ENCODE measurements around the gene TSN. TPM values are rescaled to one million over a fixed set of nuclear protein-coding genes. Genes with fewer than 3 reads are reported as not detected.

The TSN gene
- total and polyA plus RNA-seq, 10 of the 15 experiments (the other 5 are each of a cell fraction or from before 2014, with no cell fraction given): 45.6 to 102 (median 59.2) TPM

- TF ChIP-seq HDGF (IDR thresholded peaks at IDR 0.05): 0 out of 2 replicates have a peak, but pooled peaks have one; percentile 11
- TF ChIP-seq SREBF1 (IDR thresholded peaks at IDR 0.05; ENCODE audit: low read length): peak; percentile 55; the same call in 1 of the 2 replicates
- peak; percentile 45; the same call in 1 of the 2 replicates for TF ChIP-seq NR2F1 (conservative IDR thresholded peaks at IDR 0.05)
- no peak for TF ChIP-seq KAT2A (conservative IDR thresholded peaks at IDR 0.05; ENCODE audit: control insufficient read depth, low read depth, low read length)
- no peak for TF ChIP-seq NFXL1 (IDR thresholded peaks at IDR 0.05; ENCODE audit: borderline replicate concordance)
- no peak for TF ChIP-seq FOS (IDR thresholded peaks at IDR 0.05; ENCODE audit: borderline replicate concordance, extremely low read depth, insufficient read length)
- TF ChIP-seq ASH2L (IDR thresholded peaks at IDR 0.05; ENCODE audit: borderline replicate concordance, low read depth): no peak
- peak; percentile 96 for TF ChIP-seq ZNF592 (IDR thresholded peaks at IDR 0.05)
- TF ChIP-seq, protein P1, sequence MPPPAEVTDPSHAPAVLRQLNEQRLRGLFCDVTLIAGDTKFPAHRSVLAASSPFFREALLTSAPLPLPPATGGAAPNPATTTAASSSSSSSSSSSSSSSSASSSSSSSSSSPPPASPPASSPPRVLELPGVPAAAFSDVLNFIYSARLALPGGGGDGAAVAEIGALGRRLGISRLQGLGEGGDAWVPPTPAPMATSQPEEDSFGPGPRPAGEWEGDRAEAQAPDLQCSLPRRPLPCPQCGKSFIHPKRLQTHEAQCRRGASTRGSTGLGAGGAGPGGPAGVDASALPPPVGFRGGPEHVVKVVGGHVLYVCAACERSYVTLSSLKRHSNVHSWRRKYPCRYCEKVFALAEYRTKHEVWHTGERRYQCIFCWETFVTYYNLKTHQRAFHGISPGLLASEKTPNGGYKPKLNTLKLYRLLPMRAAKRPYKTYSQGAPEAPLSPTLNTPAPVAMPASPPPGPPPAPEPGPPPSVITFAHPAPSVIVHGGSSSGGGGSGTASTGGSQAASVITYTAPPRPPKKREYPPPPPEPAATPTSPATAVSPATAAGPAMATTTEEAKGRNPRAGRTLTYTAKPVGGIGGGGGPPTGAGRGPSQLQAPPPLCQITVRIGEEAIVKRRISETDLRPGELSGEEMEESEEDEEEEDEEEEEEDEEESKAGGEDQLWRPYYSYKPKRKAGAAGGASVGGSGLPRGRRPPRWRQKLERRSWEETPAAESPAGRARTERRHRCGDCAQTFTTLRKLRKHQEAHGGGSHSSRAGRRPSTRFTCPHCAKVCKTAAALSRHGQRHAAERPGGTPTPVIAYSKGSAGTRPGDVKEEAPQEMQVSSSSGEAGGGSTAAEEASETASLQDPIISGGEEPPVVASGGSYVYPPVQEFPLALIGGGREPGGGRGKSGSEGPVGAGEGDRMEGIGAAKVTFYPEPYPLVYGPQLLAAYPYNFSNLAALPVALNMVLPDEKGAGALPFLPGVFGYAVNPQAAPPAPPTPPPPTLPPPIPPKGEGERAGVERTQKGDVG (CRISPR knock-in tag; IDR thresholded peaks at IDR 0.05): no peak
- TF ChIP-seq BCL11A (IDR thresholded peaks at IDR 0.05; ENCODE audit: low read depth, low read length): no peak
- TF ChIP-seq ZNF384 (IDR thresholded peaks at IDR 0.05; ENCODE audit: borderline replicate concordance, low read depth, low read length): no peak
- 0 out of 2 replicates have a peak, but pooled peaks have one; percentile 45 for TF ChIP-seq NBN (IDR thresholded peaks at IDR 0.05)
- TF ChIP-seq IKZF1 (conservative IDR thresholded peaks at IDR 0.05): peak; percentile 99
- no peak for TF ChIP-seq ZNF24 (IDR thresholded peaks at IDR 0.05)
- no peak for TF ChIP-seq BCLAF1 (IDR thresholded peaks at IDR 0.05)
- no peak for TF ChIP-seq RAD21 (IDR thresholded peaks at IDR 0.05; ENCODE audit: insufficient read depth, low read depth, low read length)
Observed at GRCh38 chr2:121755237-121756111, at the start of gene TSN (continued).
